ENCODE results near the gene OR4K5. TPM values are rescaled to one million over a fixed set of nuclear protein-coding genes. Genes with fewer than 3 reads are reported as not detected.
"Not testable (repeated sequence)": the region's sequence is repeated elsewhere in the genome, so short reads cannot be mapped to it uniquely, and the experiment has no call there.

The OR4K5 gene
- polyA plus RNA-seq, 4 donors: not detected

DNA sequence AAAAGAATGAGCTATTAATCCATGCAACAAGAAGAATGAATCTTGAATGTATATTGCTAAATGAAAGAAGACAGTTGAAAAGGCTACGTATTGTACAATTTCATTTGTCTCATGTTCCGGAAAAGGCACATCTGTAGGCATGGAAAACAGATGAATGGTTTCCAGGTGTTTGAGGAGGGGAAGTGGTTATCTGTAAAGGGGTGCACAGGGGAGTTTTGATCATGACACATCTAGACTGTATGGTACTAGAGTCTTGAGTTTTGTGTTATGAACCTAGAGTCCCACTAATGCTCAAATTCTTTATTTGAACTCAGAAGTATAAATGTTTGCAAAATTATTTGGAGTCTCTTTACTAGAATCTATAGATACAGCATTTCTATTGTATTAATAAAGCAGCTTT lies 49.3 kb downstream of the OR4K5 start:
- H3K9me3 ChIP-seq (ENCODE audit: control insufficient read depth in 2 of 2, insufficient read depth in 1 of 2, low read depth in 1 of 2, low read length in 1 of 2); H3K4me3 ChIP-seq (ENCODE audit: low read depth in 1 of 3, low read length in 3 of 3); H3K27me3 ChIP-seq (ENCODE audit: control insufficient read depth in 3 of 3, insufficient read depth in 3 of 3, low read length in 3 of 3); H3K36me3 ChIP-seq (ENCODE audit: control insufficient read depth in 3 of 3, insufficient read depth in 2 of 3, low read depth in 1 of 3, low read length in 3 of 3); H3K27ac ChIP-seq (ENCODE audit: low read depth in 1 of 3, low read length in 2 of 3); DNase-seq; H3K4me1 ChIP-seq (ENCODE audit: control insufficient read depth in 3 of 3, insufficient read depth in 2 of 3, low read depth in 1 of 3, low read length in 2 of 3); FAIRE-seq: not testable (repeated sequence)
- 67 to 78% (median 69%) methylated on average over 2 of the region's 2 CpGs for WGBS, 3 donors

Other genes starting within 250 kb of the OR4K5 start
- not detected for gene OR11H2, start 206.7 kb upstream of the OR4K5 start, polyA plus RNA-seq
- not detected for gene OR4Q3, start 177.0 kb upstream of the OR4K5 start, polyA plus RNA-seq
- not detected for gene OR4M1, start 147.1 kb upstream of the OR4K5 start, polyA plus RNA-seq
- gene OR4N2, start 116.8 kb upstream of the OR4K5 start, polyA plus RNA-seq: not detected
- not detected for gene OR4K2, start 45.5 kb upstream of the OR4K5 start, polyA plus RNA-seq
- gene OR4K1, start 10.3 kb downstream of the OR4K5 start, polyA plus RNA-seq: not detected
- gene OR4K15, start 55.0 kb downstream of the OR4K5 start, polyA plus RNA-seq: not detected
- not detected for gene OR4Q2, start 81.6 kb downstream of the OR4K5 start, polyA plus RNA-seq
- gene OR4K14, start 98.7 kb downstream of the OR4K5 start, polyA plus RNA-seq: not detected
- gene OR4K13, start 115.4 kb downstream of the OR4K5 start, polyA plus RNA-seq: not detected
- gene OR4L1, start 139.4 kb downstream of the OR4K5 start, polyA plus RNA-seq: not detected
- not detected for gene OR4K17, start 190.1 kb downstream of the OR4K5 start, polyA plus RNA-seq
- not detected for gene OR4N5, start 218.2 kb downstream of the OR4K5 start, polyA plus RNA-seq

All from small intestine (tissue), 7 donors.